ENCODE results near the gene FAN1.
A peak's percentile ranks its signal among the peaks of the same experiment; 100 is the strongest.
"Not testable (repeated sequence)": the region's sequence is repeated elsewhere in the genome, so short reads cannot be mapped to it uniquely, and the experiment has no call there.

FAN1 gene

GRCh38 chr15:30903497-30904187, at the start of gene FAN1:
Gene FAN1 (plus strand): TSS chr15:30903915. CDS start chr15:30904664, 749 bp downstream.
- DNase-seq (ENCODE audit: low read depth in 2 of 2): peak; percentile 67 to 73

GRCh38 chr15:30859091-30859874, 44.4 kb upstream of the FAN1 start:
- DNase-seq (ENCODE audit: low read depth in 2 of 2): no peak

GRCh38 chr15:30865257-30865656, 38.5 kb upstream of the FAN1 start:
- DNase-seq (ENCODE audit: low read depth in 2 of 2): no peak

- DNase-seq (ENCODE audit: low read depth in 2 of 2): no peak
Observed at GRCh38 chr15:30870681-30871080, 33.0 kb upstream of the FAN1 start.

GRCh38 chr15:30872341-30872748, 31.4 kb upstream of the FAN1 start:
- no peak for DNase-seq (ENCODE audit: low read depth in 2 of 2)

GRCh38 chr15:30877070-30877469, 26.6 kb upstream of the FAN1 start:
- DNase-seq (ENCODE audit: low read depth in 2 of 2): no peak

GRCh38 chr15:30878515-30878914, 25.2 kb upstream of the FAN1 start:
- no peak for DNase-seq (ENCODE audit: low read depth in 2 of 2)

- peak in 1 of 2 donors; percentile 14 for DNase-seq (ENCODE audit: low read depth in 2 of 2)
Observed at GRCh38 chr15:30882849-30883433, 20.8 kb upstream of the FAN1 start.

GRCh38 chr15:30883666-30884065, 20.0 kb upstream of the FAN1 start:
- not testable (repeated sequence) for DNase-seq (ENCODE audit: low read depth in 2 of 2)

GRCh38 chr15:30885814-30886213, 17.9 kb upstream of the FAN1 start:
- DNase-seq (ENCODE audit: low read depth in 2 of 2): no peak

- DNase-seq (ENCODE audit: low read depth in 2 of 2): no peak
Observed at GRCh38 chr15:30889196-30889595, 14.5 kb upstream of the FAN1 start.

- DNase-seq (ENCODE audit: low read depth in 2 of 2): no peak
Observed at GRCh38 chr15:30895461-30896210, 8.1 kb upstream of the FAN1 start.

- no peak for DNase-seq (ENCODE audit: low read depth in 2 of 2)
Observed at GRCh38 chr15:30896211-30896606, 7.5 kb upstream of the FAN1 start.

GRCh38 chr15:30901889-30902288, 1.8 kb upstream of the FAN1 start:
- no peak for DNase-seq (ENCODE audit: low read depth in 2 of 2)

- DNase-seq (ENCODE audit: low read depth in 2 of 2): no peak
Observed at GRCh38 chr15:30904812-30905211, 1.1 kb downstream of the FAN1 start.

- DNase-seq (ENCODE audit: low read depth in 2 of 2): no peak
Observed at GRCh38 chr15:30905821-30906220, 2.1 kb downstream of the FAN1 start.

GRCh38 chr15:30906366-30906765, 2.7 kb downstream of the FAN1 start:
- no peak for DNase-seq (ENCODE audit: low read depth in 2 of 2)

GRCh38 chr15:30913761-30914160, 10.0 kb downstream of the FAN1 start:
- no peak for DNase-seq (ENCODE audit: low read depth in 2 of 2)

- DNase-seq (ENCODE audit: low read depth in 2 of 2): no peak
Observed at GRCh38 chr15:30917013-30917412, 13.3 kb downstream of the FAN1 start.

GRCh38 chr15:30917675-30918074, 14.0 kb downstream of the FAN1 start:
- no peak for DNase-seq (ENCODE audit: low read depth in 2 of 2)

GRCh38 chr15:30918366-30918765, 14.7 kb downstream of the FAN1 start:
- no peak for DNase-seq (ENCODE audit: low read depth in 2 of 2)

GRCh38 chr15:30919877-30920550, 16.3 kb downstream of the FAN1 start:
- DNase-seq (ENCODE audit: low read depth in 2 of 2): no peak
